ENCODE results near the gene TEX36.
"Not testable (repeated sequence)": the region's sequence is repeated elsewhere in the genome, so short reads cannot be mapped to it uniquely, and the experiment has no call there.

TEX36 gene

GRCh38 chr10:125708971-125709503 is 26.1 kb upstream of the TEX36 start:
- Histone ChIP-seq H3K9me3 (ENCODE audit: control insufficient read depth in 2 of 2, low read length in 2 of 2) (no peaks in the 10 kb centered on the region), H3K27ac (ENCODE audit: low read length) (no peak overlapping the region), H3K4me3 (ENCODE audit: low read length in 2 of 2) (no peak overlapping the region), H3K9ac (ENCODE audit: low read length in 2 of 2) (no peak overlapping the region), H3K27me3 (ENCODE audit: control insufficient read depth in 1 of 2, insufficient read depth in 2 of 2, low read length in 2 of 2) (no peaks in the 10 kb centered on the region), H3K36me3 (ENCODE audit: control insufficient read depth in 2 of 2, insufficient read depth in 2 of 2, low read length in 2 of 2) (no peaks in the 10 kb centered on the region), H3K4me1 (ENCODE audit: control insufficient read depth, insufficient read depth, low read length) (peaks cover 7% of the 10 kb centered on the region)

- H3K36me3 ChIP-seq (ENCODE audit: control insufficient read depth in 2 of 2, insufficient read depth in 2 of 2, low read length in 2 of 2): no peaks in the 10 kb centered on the region
- peaks cover 7% of the 10 kb centered on the region for H3K4me1 ChIP-seq (ENCODE audit: control insufficient read depth, insufficient read depth, low read length)
- H3K27me3 ChIP-seq (ENCODE audit: control insufficient read depth in 1 of 2, insufficient read depth in 2 of 2, low read length in 2 of 2): no peaks in the 10 kb centered on the region
- H3K9me3 ChIP-seq (ENCODE audit: control insufficient read depth in 2 of 2, low read length in 2 of 2): no peaks in the 10 kb centered on the region
- no peak overlapping the region for H3K9ac ChIP-seq (ENCODE audit: low read length in 2 of 2)
- H3K27ac ChIP-seq (ENCODE audit: low read length): no peak overlapping the region
- no peak overlapping the region for H3K4me3 ChIP-seq (ENCODE audit: low read length in 2 of 2)
Observed at GRCh38 chr10:125707541-125708468, 24.8 kb upstream of the TEX36 start.

GRCh38 chr10:125700355-125700911 is 17.5 kb upstream of the TEX36 start:
- no peak overlapping the region for H3K9ac ChIP-seq (ENCODE audit: low read length in 2 of 2)
- peaks cover 2% of the 10 kb centered on the region for H3K4me1 ChIP-seq (ENCODE audit: control insufficient read depth, insufficient read depth, low read length)
- H3K36me3 ChIP-seq (ENCODE audit: control insufficient read depth in 2 of 2, insufficient read depth in 2 of 2, low read length in 2 of 2): no peaks in the 10 kb centered on the region
- H3K9me3 ChIP-seq (ENCODE audit: control insufficient read depth in 2 of 2, low read length in 2 of 2): no peaks in the 10 kb centered on the region
- no peak overlapping the region for H3K27ac ChIP-seq (ENCODE audit: low read length)
- no peak overlapping the region for H3K4me3 ChIP-seq (ENCODE audit: low read length in 2 of 2)
- no peaks in the 10 kb centered on the region for H3K27me3 ChIP-seq (ENCODE audit: control insufficient read depth in 1 of 2, insufficient read depth in 2 of 2, low read length in 2 of 2)

- Histone ChIP-seq H3K9me3 (ENCODE audit: control insufficient read depth in 2 of 2, low read length in 2 of 2) (no peaks in the 10 kb centered on the region), H3K36me3 (ENCODE audit: control insufficient read depth in 2 of 2, insufficient read depth in 2 of 2, low read length in 2 of 2) (no peaks in the 10 kb centered on the region), H3K27me3 (ENCODE audit: control insufficient read depth in 1 of 2, insufficient read depth in 2 of 2, low read length in 2 of 2) (no peaks in the 10 kb centered on the region), H3K27ac (ENCODE audit: low read length) (no peak overlapping the region), H3K4me1 (ENCODE audit: control insufficient read depth, insufficient read depth, low read length) (peaks cover 2% of the 10 kb centered on the region), H3K9ac (ENCODE audit: low read length in 2 of 2) (no peak overlapping the region), H3K4me3 (ENCODE audit: low read length in 2 of 2) (no peak overlapping the region)
Observed at GRCh38 chr10:125699562-125700143, 16.7 kb upstream of the TEX36 start.

GRCh38 chr10:125698481-125698998 is 15.6 kb upstream of the TEX36 start:
- H3K4me1 ChIP-seq (ENCODE audit: control insufficient read depth, insufficient read depth, low read length): peaks cover 2% of the 10 kb centered on the region
- no peak overlapping the region for H3K4me3 ChIP-seq (ENCODE audit: low read length in 2 of 2)
- no peaks in the 10 kb centered on the region for H3K27me3 ChIP-seq (ENCODE audit: control insufficient read depth in 1 of 2, insufficient read depth in 2 of 2, low read length in 2 of 2)
- H3K36me3 ChIP-seq (ENCODE audit: control insufficient read depth in 2 of 2, insufficient read depth in 2 of 2, low read length in 2 of 2): no peaks in the 10 kb centered on the region
- H3K27ac ChIP-seq (ENCODE audit: low read length): no peak overlapping the region
- no peak overlapping the region for H3K9ac ChIP-seq (ENCODE audit: low read length in 2 of 2)
- no peaks in the 10 kb centered on the region for H3K9me3 ChIP-seq (ENCODE audit: control insufficient read depth in 2 of 2, low read length in 2 of 2)

GRCh38 chr10:125696884-125697283 is 13.9 kb upstream of the TEX36 start:
- not testable (repeated sequence) for H3K27ac ChIP-seq (ENCODE audit: low read length); H3K4me3 ChIP-seq (ENCODE audit: low read length in 2 of 2); H3K27me3 ChIP-seq (ENCODE audit: control insufficient read depth in 1 of 2, insufficient read depth in 2 of 2, low read length in 2 of 2); H3K9ac ChIP-seq (ENCODE audit: low read length in 2 of 2); H3K9me3 ChIP-seq (ENCODE audit: control insufficient read depth in 2 of 2, low read length in 2 of 2); H3K36me3 ChIP-seq (ENCODE audit: control insufficient read depth in 2 of 2, insufficient read depth in 2 of 2, low read length in 2 of 2); H3K4me1 ChIP-seq (ENCODE audit: control insufficient read depth, insufficient read depth, low read length)

GRCh38 chr10:125694883-125695282 is 11.9 kb upstream of the TEX36 start:
- Histone ChIP-seq H3K4me1 (ENCODE audit: control insufficient read depth, insufficient read depth, low read length) (peaks cover 2% of the 10 kb centered on the region), H3K27ac (ENCODE audit: low read length) (no peak overlapping the region), H3K27me3 (ENCODE audit: control insufficient read depth in 1 of 2, insufficient read depth in 2 of 2, low read length in 2 of 2) (no peaks in the 10 kb centered on the region), H3K36me3 (ENCODE audit: control insufficient read depth in 2 of 2, insufficient read depth in 2 of 2, low read length in 2 of 2) (no peaks in the 10 kb centered on the region), H3K9me3 (ENCODE audit: control insufficient read depth in 2 of 2, low read length in 2 of 2) (no peaks in the 10 kb centered on the region), H3K9ac (ENCODE audit: low read length in 2 of 2) (no peak overlapping the region), H3K4me3 (ENCODE audit: low read length in 2 of 2) (no peak overlapping the region)

GRCh38 chr10:125693524-125693847 is 10.5 kb upstream of the TEX36 start:
- no peaks in the 10 kb centered on the region for H3K9me3 ChIP-seq (ENCODE audit: control insufficient read depth in 2 of 2, low read length in 2 of 2)
- no peaks in the 10 kb centered on the region for H3K27me3 ChIP-seq (ENCODE audit: control insufficient read depth in 1 of 2, insufficient read depth in 2 of 2, low read length in 2 of 2)
- no peak overlapping the region for H3K9ac ChIP-seq (ENCODE audit: low read length in 2 of 2)
- H3K27ac ChIP-seq (ENCODE audit: low read length): no peak overlapping the region
- no peak overlapping the region for H3K4me3 ChIP-seq (ENCODE audit: low read length in 2 of 2)
- H3K4me1 ChIP-seq (ENCODE audit: control insufficient read depth, insufficient read depth, low read length): peaks cover under 1% of the 10 kb centered on the region
- no peaks in the 10 kb centered on the region for H3K36me3 ChIP-seq (ENCODE audit: control insufficient read depth in 2 of 2, insufficient read depth in 2 of 2, low read length in 2 of 2)

GRCh38 chr10:125692601-125693523 is 9.9 kb upstream of the TEX36 start:
- Histone ChIP-seq H3K4me1 (ENCODE audit: control insufficient read depth, insufficient read depth, low read length) (no peaks in the 10 kb centered on the region), H3K4me3 (ENCODE audit: low read length in 2 of 2) (no peak overlapping the region), H3K27ac (ENCODE audit: low read length) (no peak overlapping the region)

GRCh38 chr10:125692196-125692595 is 9.2 kb upstream of the TEX36 start:
- H3K4me3 ChIP-seq (ENCODE audit: low read length in 2 of 2): no peak overlapping the region
- H3K27me3 ChIP-seq (ENCODE audit: control insufficient read depth in 1 of 2, insufficient read depth in 2 of 2, low read length in 2 of 2): no peaks in the 10 kb centered on the region
- H3K9me3 ChIP-seq (ENCODE audit: control insufficient read depth in 2 of 2, low read length in 2 of 2): no peaks in the 10 kb centered on the region
- no peak overlapping the region for H3K9ac ChIP-seq (ENCODE audit: low read length in 2 of 2)
- no peak overlapping the region for H3K27ac ChIP-seq (ENCODE audit: low read length)
- H3K4me1 ChIP-seq (ENCODE audit: control insufficient read depth, insufficient read depth, low read length): no peaks in the 10 kb centered on the region
- no peaks in the 10 kb centered on the region for H3K36me3 ChIP-seq (ENCODE audit: control insufficient read depth in 2 of 2, insufficient read depth in 2 of 2, low read length in 2 of 2)

More at GRCh38 chr10:125692601-125693523, 9.9 kb upstream of the TEX36 start:
- Histone ChIP-seq H3K36me3 (ENCODE audit: control insufficient read depth in 2 of 2, insufficient read depth in 2 of 2, low read length in 2 of 2) (no peaks in the 10 kb centered on the region), H3K9me3 (ENCODE audit: control insufficient read depth in 2 of 2, low read length in 2 of 2) (no peaks in the 10 kb centered on the region), H3K27me3 (ENCODE audit: control insufficient read depth in 1 of 2, insufficient read depth in 2 of 2, low read length in 2 of 2) (no peaks in the 10 kb centered on the region), H3K9ac (ENCODE audit: low read length in 2 of 2) (no peak overlapping the region)
